HUDEP-2 (cell line): ENCODE data around the gene BLVRB.

ENCODE experiments used
- DNase-seq, 76 experiments: peaks; one replicate each; lab custom pipeline; 2025; ENCODE audit not compliant: unreplicated experiment in 76 of 76; lab: John Stamatoyannopoulos, UW

The BLVRB gene

DNA sequence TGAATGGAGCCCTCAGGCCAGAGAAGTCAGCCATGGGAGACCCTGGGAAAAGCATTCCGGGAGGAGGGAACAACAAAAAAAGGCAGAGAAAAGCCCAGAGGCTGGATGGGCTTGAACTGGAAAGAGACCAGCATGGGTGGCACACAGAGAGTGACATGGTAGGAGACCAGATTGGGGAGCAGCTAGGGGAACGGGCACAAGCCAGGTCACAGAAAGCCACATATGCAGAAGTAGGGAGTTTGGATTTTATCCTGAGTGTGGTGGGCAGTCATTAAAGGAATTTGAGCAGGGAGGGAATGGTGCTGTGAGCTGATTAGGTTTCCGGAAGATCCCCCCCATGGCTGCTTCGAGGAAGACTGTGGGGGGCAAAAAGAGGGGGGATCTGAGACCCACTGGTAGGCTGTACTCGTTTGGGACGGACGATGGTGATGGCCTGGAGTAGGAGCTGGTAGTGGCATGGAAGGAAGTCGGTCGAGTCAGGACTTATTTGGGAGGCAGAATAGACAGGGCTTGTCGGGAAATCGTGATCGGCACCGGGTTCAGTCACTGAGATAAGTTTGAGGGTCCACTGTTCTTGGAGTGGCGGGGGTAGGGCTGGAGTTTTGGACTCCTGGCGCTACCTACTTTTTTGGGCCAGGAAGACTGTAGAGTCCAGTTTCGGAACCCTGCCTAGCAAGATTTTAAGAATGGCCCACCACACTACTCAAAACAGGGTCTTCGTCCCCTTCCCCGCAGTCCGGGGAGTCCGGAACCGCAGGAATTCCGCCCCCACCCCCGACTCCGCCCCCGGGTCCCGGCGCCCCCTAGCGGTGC is 40.7 kb downstream of the BLVRB start:
- peak in 4 of 76 experiments; percentile 19 to 89 (median 69) for DNase-seq

DNA sequence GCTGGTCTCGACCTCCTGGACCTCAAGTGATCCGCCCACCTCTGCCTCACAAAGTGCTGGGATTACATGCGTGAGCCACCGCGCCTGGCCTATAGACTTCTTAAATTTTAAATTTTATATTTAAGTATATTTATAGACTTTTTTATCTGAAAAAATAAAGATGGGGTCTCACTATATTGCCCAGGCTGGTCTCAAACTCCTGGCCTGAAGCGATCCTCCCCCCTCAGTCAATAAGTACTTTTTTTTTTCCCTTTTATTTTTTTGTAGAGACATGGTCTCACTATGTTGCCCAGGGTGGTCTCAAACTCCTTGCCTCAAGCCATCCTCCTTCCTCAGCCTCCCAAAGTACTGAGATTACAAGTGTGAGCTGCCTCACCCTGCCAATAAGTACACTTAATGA is 41.6 kb downstream of the BLVRB start:
- DNase-seq = no peak

DNA sequence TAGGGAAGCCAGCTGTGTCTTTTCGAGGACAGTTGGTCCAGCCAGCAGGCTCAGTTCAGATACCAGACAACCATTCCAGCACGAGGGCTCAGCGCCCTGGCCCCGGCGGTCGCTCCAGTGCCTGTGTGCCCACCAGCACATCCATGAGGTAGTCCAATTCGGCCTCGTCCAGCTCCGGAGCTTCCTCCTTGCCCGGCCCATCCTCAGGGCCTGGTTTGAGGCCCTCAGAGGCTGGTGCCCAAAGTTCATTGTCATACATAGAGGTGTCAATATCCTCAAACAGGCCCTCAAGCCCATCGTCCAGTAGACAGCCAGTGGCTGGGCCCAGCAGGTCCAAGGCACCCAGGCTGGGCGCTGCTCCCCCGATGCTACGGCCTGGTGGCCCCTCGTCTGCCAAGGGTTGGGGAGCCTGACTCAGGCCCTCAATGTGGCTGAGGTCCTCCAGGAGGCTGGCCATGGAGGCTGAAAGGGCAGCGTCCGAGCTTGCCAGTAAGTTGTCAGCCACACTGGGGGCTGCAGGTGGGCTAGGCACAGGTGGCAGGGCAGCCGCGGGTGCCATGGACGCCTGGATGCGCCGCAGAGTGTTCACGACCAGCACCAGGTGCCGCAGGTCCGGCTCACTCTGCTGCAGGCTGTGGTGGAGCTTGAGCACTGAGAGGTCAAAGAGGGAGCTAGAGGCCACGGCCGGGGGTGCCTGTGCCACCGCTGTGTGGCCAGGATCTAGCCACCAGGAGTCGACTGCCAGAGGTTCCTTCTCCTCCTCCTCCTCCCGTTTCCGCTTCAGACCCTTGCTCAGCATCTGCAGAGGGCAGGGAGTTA is 42.6 kb downstream of the BLVRB start:
- no peak for DNase-seq

DNA sequence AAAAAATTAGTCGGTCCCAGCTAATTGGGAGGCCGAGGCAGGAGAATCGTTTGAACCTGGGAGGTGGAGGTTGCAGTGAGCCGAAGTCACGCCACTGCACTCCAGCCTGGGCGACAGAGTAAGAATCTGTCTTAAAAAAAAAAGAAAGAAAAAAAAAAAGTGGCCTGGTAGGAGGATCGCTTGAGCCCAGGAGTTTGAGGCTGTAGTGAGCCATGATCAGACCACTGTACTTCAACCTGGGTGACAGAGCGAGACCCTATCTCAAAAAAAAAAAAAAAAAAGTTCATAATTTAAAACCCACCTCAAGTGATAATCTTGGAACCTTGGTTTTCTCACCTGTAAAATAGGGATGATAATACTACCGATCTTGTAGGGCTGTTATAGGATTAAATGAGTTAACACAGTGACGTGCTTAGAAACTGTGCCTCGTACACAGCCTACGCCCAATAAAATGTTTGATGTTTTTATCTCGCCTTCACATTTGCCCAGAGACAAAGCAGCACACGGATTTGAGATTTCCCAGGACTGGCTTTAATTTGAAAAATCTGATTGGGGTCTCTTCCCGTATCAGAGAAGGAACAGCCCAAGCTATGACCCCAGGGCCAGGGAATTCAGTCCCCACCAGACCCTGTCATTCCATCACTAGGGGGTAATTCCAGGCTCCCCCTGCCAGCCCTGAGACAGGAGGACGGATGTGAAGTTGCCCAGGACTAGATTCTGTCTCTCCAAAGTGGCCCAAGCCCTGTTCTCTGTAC is 43.4 kb downstream of the BLVRB start:
- peak in 7 of 76 experiments; percentile 17 to 43 (median 31) for DNase-seq

DNA sequence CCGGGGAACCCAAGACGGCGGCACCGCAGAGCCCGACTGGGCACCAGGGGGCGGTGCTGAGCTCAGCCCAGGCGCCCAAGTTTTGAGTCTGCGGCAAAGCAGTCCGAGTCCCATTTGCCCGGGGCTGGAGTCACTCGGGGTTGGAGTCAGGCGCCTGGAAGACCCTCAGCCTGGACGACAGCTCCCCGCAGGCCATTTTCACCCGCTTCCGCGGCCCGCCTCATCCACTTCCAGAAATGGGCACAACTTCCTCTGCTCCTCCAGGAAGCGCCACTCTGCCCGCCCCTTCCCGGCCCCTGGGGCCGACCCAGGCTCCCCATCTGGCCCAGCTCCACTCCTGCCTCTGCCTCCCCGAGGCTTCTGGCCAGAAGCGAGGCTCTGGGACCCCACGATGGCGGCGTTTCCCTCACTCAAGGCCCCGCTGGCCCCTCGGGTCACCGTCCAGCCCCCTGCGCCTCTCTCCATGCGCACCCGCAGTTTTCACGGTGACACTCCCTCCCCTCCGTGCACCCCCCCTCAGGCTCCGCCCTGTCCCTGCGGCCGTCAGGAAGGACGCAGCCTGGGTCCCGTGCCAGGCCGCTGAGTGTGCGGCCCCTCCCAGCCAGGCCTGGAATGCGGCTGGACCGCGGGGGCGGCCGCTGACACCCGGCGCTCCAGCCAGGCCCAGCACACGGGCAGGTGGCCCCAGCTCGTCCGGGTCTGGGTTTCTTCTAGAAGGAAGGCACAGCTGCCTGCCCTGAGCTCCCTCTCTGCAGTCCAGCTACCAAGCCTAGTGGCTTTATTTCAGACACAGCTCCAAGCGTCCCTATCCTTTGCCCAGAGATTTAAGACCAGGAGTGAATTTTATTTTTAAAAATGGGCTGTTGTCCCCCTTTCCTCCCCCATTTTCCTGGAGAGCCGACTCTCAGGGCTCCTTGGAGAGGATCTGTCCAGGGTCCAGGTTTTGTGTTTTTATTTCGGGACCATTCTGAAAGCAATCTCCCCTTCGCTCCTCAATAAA is 44.5 kb downstream of the BLVRB start:
- DNase-seq = peak in 74 of 76 experiments; percentile 52 to 100 (median 86)

DNA sequence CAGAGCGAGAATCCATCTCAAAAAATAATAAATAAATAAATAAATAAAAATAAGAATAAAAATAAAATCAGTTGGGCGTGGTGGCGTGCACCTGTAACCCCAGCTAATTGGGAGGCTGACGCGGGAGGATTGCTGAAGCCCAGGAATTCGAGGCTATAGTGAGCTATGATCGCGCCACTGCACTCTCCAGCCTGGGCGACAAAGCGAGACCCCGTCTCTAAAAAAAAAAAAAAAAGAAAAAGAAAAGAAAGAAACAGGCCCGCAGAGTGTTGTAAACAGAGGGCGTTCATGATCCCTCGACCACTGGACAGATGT is 45.1 kb downstream of the BLVRB start:
- DNase-seq = no peak

DNA sequence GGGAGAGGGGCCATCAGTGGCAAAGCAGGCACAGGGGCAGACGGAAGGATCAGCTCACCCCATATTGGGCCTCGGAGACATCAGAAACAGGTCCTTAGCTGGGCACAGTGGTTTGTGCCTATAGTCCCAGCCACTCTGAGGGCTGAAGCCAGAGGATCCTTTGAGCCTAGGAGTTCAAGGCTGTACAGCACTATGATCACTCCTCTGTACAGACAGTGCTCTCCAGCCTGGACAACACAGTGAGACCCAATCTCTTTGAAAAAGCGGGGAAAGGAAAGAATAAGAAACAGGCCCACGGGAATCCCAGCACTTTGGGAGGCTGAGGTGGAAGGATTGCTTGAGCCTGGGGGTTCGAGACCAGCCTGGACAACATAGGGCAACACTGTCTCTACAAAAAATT is 45.8 kb downstream of the BLVRB start:
- DNase-seq = no peak

DNA sequence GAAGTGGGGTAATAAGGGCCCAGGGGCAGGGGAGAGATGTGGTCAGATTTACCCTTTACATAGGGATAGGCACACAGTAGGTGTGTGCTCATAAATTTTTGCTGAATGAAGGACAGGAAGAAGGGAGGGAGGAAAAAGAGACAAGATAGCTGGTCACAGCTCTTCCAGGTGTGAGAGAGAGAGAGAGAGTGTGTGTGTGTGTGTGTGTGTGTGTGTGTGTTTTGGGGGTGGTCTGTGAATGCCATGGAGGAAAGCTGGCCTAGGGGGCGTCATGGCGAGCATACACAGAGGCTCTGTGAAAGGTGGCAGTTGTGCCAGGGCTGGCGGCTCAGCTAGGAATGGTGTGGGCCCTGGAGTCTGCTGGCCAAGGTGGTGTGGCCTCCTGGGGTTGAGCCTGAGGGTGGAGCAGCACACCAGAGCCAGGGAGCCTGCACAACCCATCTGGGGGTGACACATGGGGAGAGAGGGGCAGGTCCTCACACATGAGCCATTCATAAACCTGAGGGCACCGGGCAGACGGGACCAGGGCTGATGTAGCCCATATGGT is 46.4 kb downstream of the BLVRB start:
- DNase-seq = no peak

DNA sequence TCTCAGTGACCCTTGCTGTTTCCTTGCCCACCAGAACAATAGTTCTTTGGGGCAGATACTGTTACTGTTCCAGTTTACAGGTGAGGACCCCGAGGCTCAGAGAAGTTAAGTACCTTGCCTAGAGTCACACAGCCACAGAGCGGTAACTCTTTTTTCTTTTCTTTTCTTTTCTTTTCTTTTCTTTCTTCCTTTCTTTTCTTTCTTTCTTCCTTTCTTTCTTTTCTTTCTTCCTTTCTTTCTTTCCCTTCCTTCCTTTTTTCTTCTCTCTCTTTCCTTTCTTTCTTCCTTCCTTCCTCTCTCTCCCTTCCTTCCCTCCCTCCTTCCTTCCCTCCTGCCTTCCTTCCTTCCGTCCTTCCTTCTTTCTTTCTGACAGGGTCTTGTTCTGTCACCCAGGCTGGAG is 47.5 kb downstream of the BLVRB start:
- DNase-seq = no peak

DNA sequence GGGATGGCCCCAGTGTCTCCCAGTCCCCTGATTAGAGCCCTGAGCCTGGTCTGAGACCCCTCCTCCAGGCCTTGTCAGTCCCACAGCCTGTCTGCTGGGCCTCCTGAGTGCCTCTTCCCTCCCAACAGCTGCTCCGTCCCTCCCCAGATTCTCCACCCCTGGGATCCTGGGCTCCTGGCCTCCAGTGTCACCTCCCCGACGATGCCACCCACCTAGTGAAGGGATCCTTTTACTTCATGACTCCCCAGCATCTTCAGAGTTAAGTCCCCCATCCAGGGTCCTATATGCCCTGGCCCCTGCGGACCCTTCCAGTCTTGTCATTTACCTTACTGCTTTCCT is 47.9 kb downstream of the BLVRB start:
- DNase-seq = no peak

DNA sequence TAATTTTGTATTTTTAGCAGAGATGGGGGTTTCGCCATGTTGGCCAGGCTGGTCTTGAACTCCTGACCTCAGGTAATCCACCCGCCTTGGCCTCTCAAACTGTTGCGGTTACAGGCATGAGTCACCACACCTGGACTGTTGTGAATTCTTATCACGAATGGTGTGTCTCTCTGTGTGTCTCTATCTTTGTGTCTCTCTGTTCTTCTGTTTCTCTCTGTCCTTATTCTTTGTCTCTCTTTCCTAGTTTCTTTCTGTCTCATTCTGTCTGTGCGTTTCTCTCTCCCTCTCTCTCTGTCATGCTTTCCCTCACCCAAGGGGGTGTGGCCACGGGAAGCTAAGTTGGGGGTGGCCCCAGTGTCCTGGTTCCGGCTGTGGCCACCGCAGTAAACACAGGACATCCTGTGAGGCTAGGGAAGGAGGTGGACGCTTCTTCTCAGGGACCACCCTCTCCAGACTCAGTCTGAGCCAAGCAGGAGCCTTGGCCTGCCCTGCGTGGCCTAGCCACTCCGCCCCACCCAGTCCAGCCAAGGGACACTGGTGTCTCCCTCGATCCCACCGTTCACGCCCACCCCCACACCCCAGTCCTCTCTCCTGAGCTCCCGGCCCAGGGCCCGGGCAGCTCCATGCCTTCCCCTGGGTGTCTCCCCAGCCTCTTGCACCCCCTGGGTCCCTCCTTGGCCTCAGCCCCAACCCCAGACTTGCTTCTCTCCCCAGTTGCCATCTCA is 48.5 kb downstream of the BLVRB start:
- peak in 13 of 76 experiments; percentile 14 to 45 (median 29) for DNase-seq

DNA sequence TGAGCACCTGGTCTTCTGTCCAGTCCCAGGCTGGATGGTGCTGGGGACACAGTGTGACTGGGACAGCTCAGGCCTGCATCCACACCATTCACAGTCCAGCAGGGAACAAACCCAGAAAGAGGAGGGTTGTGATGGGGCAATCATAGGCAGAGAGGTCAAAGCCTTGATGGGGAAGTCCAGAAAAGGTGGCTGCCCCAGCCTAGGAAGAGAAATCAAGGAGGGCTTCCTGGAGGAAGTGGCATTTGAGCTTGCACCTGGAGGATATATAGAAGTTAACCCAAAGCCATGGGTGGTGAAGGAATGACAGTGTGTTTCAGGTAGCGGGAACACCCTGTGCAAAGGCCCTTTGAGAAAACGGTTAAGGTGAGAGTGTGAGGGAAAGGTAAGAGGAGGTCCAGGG is 49.8 kb downstream of the BLVRB start:
- no peak for DNase-seq

DNA sequence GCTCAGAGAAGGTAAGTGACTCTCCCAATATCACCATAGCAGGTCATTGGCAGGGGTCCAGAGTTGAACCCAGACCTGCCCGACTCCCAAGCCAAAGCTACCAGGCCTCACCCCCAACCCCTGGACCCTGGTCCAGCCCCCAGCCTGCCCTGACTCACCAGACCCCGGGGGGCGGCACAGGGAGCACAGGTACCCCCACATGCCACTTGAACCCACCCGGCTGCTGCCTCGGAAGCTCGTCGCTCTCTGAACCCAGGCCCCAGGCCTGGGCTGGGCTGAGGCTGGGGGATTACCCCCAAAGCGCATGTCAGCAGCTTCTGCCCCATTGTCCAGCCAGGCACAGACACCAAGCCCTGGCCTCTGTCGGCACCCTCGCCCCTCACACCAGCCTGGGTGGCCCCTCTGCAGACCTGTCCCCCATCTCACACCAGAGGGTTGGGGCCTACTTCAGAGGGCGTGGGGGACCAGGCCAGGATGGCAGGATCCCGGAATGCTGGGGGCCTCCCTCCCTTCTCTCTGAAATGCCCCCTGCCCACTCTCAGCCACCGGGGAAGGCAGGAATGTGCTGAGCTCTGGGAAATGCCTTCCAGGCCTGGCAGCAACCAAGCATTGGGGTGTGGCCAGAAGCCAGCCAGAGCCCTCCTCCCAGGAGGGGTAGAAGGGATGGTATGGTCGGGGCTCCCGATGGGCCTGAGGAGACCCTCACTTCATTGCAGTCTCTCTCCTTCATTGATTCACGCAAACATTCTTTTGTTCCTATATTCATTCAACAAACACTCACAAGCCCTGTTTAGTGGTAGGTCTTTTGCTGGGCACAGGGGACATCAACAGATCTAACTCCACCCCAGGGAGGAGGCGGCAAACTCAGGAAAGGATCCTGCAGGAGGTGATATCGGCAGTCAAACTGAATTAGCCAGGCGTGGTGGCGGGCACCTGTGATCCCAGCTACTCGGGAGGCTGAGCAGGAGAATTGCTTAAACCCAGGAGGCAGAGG is 50.7 kb downstream of the BLVRB start:
- no peak for DNase-seq

DNA sequence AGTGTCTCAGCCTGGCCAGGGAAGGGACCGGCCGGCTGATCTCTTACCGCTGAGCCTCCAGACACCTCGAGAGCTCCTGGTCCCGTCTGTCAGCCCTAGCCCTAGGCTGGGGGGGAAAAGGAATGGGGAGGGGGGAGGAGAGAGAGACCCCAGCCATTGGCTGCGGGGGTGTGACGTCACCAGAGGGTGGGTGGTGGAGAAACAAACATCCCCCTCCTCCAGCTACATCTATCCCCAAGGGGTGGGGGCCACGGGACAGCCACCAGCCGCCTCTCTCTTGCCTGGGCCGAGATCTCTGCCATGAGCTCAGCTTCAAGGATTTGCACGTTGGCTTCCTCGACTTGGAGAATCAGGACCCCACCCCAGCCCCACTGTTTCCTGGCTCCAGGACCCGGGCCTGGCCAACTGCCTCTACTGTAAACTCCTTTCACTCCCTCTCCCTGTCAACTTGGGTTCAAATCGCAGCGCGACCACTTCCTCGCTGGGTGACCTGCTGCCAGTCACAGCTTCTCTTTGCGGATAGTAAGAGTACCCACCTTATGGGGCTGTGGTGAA is 52.2 kb downstream of the BLVRB start, which contains the start of gene PRX:
Gene PRX (minus strand): TSS at position 88 of the 555 bp plus-strand sequence. CDS start 5,446 bp downstream, outside the sequence.
- DNase-seq = no peak

DNA sequence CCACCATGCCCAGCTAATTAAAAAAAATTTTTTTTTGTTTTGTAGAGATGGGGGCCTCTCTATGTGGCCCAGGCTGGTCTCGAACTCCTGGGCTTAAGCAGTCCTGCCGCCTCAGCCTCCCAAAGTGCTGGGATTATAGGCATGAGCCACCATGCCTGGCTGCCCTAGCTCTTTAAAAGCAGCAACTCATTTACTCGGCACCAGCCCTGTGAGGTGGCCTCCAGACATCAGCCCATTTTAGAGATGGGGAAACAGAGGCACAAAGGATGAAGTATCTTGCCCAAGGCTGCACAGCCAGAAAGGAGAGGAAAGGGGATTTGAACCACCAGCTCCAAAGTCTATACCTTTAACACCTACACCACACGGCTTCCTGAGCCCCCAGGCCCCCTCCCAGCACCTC is 52.7 kb downstream of the BLVRB start:
- DNase-seq = no peak

DNA sequence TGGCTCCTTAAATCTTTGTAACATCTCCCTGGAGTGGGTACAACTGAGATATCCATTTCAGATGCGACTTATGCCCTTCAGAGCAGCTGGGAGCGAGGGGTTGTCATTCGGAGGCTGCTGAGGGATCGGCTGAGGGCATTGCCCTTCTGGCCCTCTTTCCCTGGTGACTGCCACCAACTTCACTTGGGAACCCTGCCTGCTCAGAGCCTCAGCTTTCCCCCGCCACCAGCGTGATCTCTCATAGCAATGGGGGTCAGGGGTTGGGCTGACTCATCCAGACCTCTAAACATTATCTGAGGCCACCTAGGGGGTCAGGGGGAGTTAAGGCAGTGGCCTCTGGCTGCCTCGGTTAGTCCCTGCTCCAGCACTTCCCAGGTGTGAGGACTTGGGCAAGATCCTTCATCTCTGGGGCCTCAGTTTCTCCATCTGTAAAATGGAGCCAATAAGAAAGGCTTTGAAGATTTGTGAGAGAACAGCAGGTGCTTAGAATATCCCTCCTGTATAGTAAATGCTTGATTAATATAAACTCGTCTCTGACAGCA is 53.5 kb downstream of the BLVRB start:
- no peak for DNase-seq

DNA sequence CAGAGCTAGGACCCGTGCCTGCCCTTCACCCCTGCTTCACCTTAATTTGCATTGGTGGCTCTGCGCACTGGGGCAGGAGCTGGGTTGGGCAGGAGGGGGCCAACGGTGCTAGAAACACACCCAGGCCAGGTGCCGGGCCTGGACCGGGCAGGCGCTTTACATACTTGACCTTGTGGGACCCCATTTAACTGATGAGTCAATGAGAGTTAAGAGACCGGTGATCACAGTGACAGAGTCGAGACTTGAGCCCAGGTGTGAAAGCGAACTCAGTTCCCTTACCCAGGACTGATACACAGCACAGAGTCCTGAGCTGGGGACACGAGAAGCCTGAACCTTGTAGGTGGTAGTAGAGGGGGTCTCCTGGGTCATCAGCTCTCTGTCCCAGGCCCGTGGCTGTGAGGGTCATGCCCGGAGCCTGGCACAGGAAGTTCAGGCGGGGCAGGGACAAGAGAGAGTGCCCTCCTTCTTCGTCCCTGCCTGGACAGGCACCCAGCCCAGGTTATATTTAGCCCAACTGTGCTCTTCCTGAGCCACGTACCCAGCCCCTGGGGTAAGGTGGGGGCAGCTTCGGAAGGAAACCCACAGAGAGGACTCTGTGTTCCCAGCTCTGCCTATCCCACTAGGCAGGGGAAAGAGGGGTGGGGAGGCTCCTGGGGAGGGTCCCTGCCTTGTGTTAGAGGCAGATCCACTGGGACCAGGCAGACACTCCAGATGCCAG is 54.3 kb downstream of the BLVRB start:
- no peak for DNase-seq
